Loucy (cell line): Measurements from ENCODE around the gene ANKRD40.

Source experiments
- EZH2phosphoT487 ChIP-seq: fragments of 200-600 bp; IDR thresholded peaks from 2 replicates; pipeline ENCODE4 v1.6.1; 2018; ENCODE audit warnings: antibody characterized with exemption, mild to moderate bottlenecking, moderate library complexity, borderline replicate concordance
- TF ChIP-seq, protein P1 (sequence below): fragments of 200-600 bp; sonication (generic); conservative IDR thresholded peaks from 2 replicates; pipeline ENCODE4 v1.5.1; 2014; ENCODE audit warnings: mild to moderate bottlenecking, antibody characterized with exemption, low read length

DNA sequence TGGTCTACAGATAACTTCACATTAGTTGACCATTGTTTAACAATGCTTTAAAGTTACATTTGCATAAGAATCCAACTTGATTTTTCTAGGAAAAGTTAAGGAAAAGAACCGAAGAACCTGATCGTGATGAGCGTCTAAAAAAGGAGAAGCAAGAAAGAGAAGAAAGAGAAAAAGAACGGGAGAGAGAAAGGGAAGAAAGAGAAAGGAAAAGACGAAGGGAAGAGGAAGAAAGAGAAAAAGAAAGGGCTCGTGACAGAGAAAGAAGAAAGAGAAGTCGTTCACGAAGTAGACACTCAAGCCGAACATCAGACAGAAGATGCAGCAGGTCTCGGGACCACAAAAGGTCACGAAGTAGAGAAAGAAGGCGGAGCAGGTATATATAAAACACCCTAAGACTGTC, 37.9 kb upstream of the ANKRD40 start:
- TF ChIP-seq, protein P1, sequence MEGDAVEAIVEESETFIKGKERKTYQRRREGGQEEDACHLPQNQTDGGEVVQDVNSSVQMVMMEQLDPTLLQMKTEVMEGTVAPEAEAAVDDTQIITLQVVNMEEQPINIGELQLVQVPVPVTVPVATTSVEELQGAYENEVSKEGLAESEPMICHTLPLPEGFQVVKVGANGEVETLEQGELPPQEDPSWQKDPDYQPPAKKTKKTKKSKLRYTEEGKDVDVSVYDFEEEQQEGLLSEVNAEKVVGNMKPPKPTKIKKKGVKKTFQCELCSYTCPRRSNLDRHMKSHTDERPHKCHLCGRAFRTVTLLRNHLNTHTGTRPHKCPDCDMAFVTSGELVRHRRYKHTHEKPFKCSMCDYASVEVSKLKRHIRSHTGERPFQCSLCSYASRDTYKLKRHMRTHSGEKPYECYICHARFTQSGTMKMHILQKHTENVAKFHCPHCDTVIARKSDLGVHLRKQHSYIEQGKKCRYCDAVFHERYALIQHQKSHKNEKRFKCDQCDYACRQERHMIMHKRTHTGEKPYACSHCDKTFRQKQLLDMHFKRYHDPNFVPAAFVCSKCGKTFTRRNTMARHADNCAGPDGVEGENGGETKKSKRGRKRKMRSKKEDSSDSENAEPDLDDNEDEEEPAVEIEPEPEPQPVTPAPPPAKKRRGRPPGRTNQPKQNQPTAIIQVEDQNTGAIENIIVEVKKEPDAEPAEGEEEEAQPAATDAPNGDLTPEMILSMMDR = no peak
- no peak for TF ChIP-seq EZH2phosphoT487
